ENCODE results near the gene TMEM132D. TPM values are rescaled to one million over a fixed set of nuclear protein-coding genes. Genes with fewer than 3 reads are reported as not detected.

Gene TMEM132D
- total RNA-seq, 1 experiment from 2014 or later: 1.4 TPM

GRCh38 chr12:129941618-129942017, 37.8 kb upstream of the TMEM132D start (continued):
- no peak for TF ChIP-seq ZNF121 (CRISPR knock-in tag; IDR thresholded peaks at IDR 0.05)
- no peak for TF ChIP-seq FOXK1 (CRISPR knock-in tag; IDR thresholded peaks at IDR 0.05)

GRCh38 chr12:129938089-129938488, 34.3 kb upstream of the TMEM132D start:
- Mint-ChIP-seq H3K4me3 (no peak overlapping the region), H3K27ac (no peak overlapping the region), H3K27me3 (ENCODE audit: low read depth) (peaks cover 22% of the 10 kb centered on the region), H3K4me1 (no peaks in the 10 kb centered on the region), H3K9me3 (peaks cover 81% of the 10 kb centered on the region), H3K36me3 (peaks cover 77% of the 10 kb centered on the region)
- TF ChIP-seq ZNF121 (CRISPR knock-in tag; IDR thresholded peaks at IDR 0.05) (no peak), NR3C1 (CRISPR knock-in tag; conservative IDR thresholded peaks at IDR 0.05; ENCODE audit: low read depth) (no peak), RELA (CRISPR knock-in tag; IDR thresholded peaks at IDR 0.05; ENCODE audit: borderline replicate concordance) (no peak), ZNF671 (CRISPR knock-in tag; IDR thresholded peaks at IDR 0.05) (no peak), ESRRA (CRISPR knock-in tag; IDR thresholded peaks at IDR 0.05; ENCODE audit: borderline replicate concordance) (no peak), PRRX2 (CRISPR knock-in tag; IDR thresholded peaks at IDR 0.05) (no peak)
- TF ChIP-seq, protein P1, sequence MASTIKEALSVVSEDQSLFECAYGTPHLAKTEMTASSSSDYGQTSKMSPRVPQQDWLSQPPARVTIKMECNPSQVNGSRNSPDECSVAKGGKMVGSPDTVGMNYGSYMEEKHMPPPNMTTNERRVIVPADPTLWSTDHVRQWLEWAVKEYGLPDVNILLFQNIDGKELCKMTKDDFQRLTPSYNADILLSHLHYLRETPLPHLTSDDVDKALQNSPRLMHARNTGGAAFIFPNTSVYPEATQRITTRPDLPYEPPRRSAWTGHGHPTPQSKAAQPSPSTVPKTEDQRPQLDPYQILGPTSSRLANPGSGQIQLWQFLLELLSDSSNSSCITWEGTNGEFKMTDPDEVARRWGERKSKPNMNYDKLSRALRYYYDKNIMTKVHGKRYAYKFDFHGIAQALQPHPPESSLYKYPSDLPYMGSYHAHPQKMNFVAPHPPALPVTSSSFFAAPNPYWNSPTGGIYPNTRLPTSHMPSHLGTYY (CRISPR knock-in tag; IDR thresholded peaks at IDR 0.05): no peak
- CTCF ChIA-PET: no interaction called here
- POLR2A ChIA-PET: no interaction called here
- ATAC-seq (no peak), DNase-seq (ENCODE audit: low spot score) (no peak)

GRCh38 chr12:129937426-129937825, 33.6 kb upstream of the TMEM132D start:
- H3K27me3 Mint-ChIP-seq (ENCODE audit: low read depth): peaks cover 22% of the 10 kb centered on the region
- POLR2A ChIA-PET: no interaction called here
- ATAC-seq (no peak), DNase-seq (ENCODE audit: low spot score) (no peak)
- no peaks in the 10 kb centered on the region for H3K4me1 Mint-ChIP-seq
- H3K36me3 Mint-ChIP-seq: peaks cover 74% of the 10 kb centered on the region
- CTCF ChIA-PET: no interaction called here
- H3K9me3 Mint-ChIP-seq: peaks cover 81% of the 10 kb centered on the region
- no peak overlapping the region for H3K4me3 Mint-ChIP-seq
- H3K27ac Mint-ChIP-seq: no peak overlapping the region
- TF ChIP-seq FOXK1 (CRISPR knock-in tag; IDR thresholded peaks at IDR 0.05) (no peak), SMAD3 (CRISPR knock-in tag; IDR thresholded peaks at IDR 0.05; ENCODE audit: borderline replicate concordance) (no peak), ZNF232 (CRISPR knock-in tag; IDR thresholded peaks at IDR 0.05) (no peak), CBFB (CRISPR knock-in tag; IDR thresholded peaks at IDR 0.05; ENCODE audit: low read depth) (no peak), ZNF416 (CRISPR knock-in tag; IDR thresholded peaks at IDR 0.05) (no peak), ZBTB21 (CRISPR knock-in tag; IDR thresholded peaks at IDR 0.05; ENCODE audit: borderline replicate concordance) (no peak), KAT7 (CRISPR knock-in tag; IDR thresholded peaks at IDR 0.05; ENCODE audit: borderline replicate concordance) (no peak), CREB1 (CRISPR knock-in tag; IDR thresholded peaks at IDR 0.05) (no peak), E2F1 (CRISPR knock-in tag; IDR thresholded peaks at IDR 0.05) (no peak), IRF2 (CRISPR knock-in tag; IDR thresholded peaks at IDR 0.05; ENCODE audit: borderline replicate concordance, low read depth) (no peak), RELA (CRISPR knock-in tag; IDR thresholded peaks at IDR 0.05; ENCODE audit: borderline replicate concordance) (no peak), NFE2L1 (CRISPR knock-in tag; IDR thresholded peaks at IDR 0.05) (no peak)
- TF ChIP-seq, protein P2, sequence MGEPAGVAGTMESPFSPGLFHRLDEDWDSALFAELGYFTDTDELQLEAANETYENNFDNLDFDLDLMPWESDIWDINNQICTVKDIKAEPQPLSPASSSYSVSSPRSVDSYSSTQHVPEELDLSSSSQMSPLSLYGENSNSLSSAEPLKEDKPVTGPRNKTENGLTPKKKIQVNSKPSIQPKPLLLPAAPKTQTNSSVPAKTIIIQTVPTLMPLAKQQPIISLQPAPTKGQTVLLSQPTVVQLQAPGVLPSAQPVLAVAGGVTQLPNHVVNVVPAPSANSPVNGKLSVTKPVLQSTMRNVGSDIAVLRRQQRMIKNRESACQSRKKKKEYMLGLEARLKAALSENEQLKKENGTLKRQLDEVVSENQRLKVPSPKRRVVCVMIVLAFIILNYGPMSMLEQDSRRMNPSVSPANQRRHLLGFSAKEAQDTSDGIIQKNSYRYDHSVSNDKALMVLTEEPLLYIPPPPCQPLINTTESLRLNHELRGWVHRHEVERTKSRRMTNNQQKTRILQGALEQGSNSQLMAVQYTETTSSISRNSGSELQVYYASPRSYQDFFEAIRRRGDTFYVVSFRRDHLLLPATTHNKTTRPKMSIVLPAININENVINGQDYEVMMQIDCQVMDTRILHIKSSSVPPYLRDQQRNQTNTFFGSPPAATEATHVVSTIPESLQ (CRISPR knock-in tag; IDR thresholded peaks at IDR 0.05): no peak
- TF ChIP-seq, protein P3, sequence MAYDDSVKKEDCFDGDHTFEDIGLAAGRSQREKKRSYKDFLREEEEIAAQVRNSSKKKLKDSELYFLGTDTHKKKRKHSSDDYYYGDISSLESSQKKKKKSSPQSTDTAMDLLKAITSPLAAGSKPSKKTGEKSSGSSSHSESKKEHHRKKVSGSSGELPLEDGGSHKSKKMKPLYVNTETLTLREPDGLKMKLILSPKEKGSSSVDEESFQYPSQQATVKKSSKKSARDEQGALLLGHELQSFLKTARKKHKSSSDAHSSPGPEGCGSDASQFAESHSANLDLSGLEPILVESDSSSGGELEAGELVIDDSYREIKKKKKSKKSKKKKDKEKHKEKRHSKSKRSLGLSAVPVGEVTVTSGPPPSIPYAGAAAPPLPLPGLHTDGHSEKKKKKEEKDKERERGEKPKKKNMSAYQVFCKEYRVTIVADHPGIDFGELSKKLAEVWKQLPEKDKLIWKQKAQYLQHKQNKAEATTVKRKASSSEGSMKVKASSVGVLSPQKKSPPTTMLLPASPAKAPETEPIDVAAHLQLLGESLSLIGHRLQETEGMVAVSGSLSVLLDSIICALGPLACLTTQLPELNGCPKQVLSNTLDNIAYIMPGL (CRISPR knock-in tag; IDR thresholded peaks at IDR 0.05): no peak
- TF ChIP-seq, protein P4, sequence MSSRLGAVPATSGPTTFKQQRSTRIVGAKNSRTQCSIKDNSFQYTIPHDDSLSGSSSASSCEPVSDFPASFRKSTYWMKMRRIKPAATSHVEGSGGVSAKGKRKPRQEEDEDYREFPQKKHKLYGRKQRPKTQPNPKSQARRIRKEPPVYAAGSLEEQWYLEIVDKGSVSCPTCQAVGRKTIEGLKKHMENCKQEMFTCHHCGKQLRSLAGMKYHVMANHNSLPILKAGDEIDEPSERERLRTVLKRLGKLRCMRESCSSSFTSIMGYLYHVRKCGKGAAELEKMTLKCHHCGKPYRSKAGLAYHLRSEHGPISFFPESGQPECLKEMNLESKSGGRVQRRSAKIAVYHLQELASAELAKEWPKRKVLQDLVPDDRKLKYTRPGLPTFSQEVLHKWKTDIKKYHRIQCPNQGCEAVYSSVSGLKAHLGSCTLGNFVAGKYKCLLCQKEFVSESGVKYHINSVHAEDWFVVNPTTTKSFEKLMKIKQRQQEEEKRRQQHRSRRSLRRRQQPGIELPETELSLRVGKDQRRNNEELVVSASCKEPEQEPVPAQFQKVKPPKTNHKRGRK (CRISPR knock-in tag; IDR thresholded peaks at IDR 0.05; ENCODE audit: borderline replicate concordance): no peak

Measured in WTC11 (cell line).